IMR-90 (cell line): Measurements from ENCODE around the gene MIER2. TPM values are rescaled to one million over a fixed set of nuclear protein-coding genes. Genes with fewer than 3 reads are reported as not detected.
A peak's percentile ranks its signal among the peaks of the same experiment; 100 is the strongest.

Experiments used
- ATAC-seq: fragments of 200-7000 bp; cut with Tn5 transposase; 2 replicates; pipeline ENCODE4 v1.9.1; 2020; ENCODE audit warnings: low read depth, mild to moderate bottlenecking, moderate library complexity
- BruUV-seq: library from RNA; stranded (reverse); fragments of 400-500 nt; replicated peaks from 2 replicates; lab custom pipeline; 2021; lab: Mats Ljungman, UMichigan
- CTCF ChIA-PET: fragments of 300-600 bp; formaldehyde crosslinking; extraction: SDS; loops from one replicate; lab custom pipeline; 2021; ENCODE audit warnings: antibody characterized with exemption; lab: Yijun Ruan, JAX
- POLR2A ChIA-PET: fragments of 300-600 bp; sonication (Branson Sonifier 250); formaldehyde crosslinking; loops from one replicate; lab custom pipeline; 2022; ENCODE audit warnings: antibody characterized with exemption; ENCODE audit not compliant: unreplicated experiment; lab: Charles Lee
- DNase-seq: peaks from one replicate; pipeline ENCODE4 v3.0.0; 2013
- H2AFZ ChIP-seq: replicated peaks from 2 replicates; pipeline ENCODE3; 2013; ENCODE audit warnings: low read length, mild to moderate bottlenecking; ENCODE audit not compliant: poor library complexity
- H2AK5ac ChIP-seq: 2 replicates; pipeline ENCODE4 v1.6.1; 2013; ENCODE audit warnings: low read depth, low read length, inconsistent platforms
- H2AK9ac ChIP-seq: replicated peaks from 2 replicates; pipeline ENCODE3; 2013; ENCODE audit warnings: mild to moderate bottlenecking, low read depth, low read length, moderate library complexity; ENCODE audit not compliant: poor library complexity
- H2BK120ac ChIP-seq: 2 replicates; pipeline ENCODE4 v1.6.1; 2013; ENCODE audit warnings: low read depth, low read length, inconsistent platforms
- H2BK15ac ChIP-seq: 3 replicates; pipeline ENCODE4 v1.6.1; 2013; ENCODE audit warnings: low read depth, low read length, inconsistent platforms
- H2BK20ac ChIP-seq: 2 replicates; pipeline ENCODE4 v1.6.1; 2013; ENCODE audit warnings: low read depth, mild to moderate bottlenecking, inconsistent platforms, low read length, moderate library complexity
- H2BK5ac ChIP-seq: 2 replicates; pipeline ENCODE4 v1.6.1; 2013; ENCODE audit warnings: mild to moderate bottlenecking, low read depth, low read length, inconsistent platforms; ENCODE audit not compliant: poor library complexity, severe bottlenecking
- H3K14ac ChIP-seq: replicated peaks from 2 replicates; pipeline ENCODE4 v1.6.1; 2013; ENCODE audit warnings: low read depth, low read length, inconsistent platforms
- H3K18ac ChIP-seq: 2 replicates; pipeline ENCODE4 v1.6.1; 2013; ENCODE audit warnings: low read depth, low read length, control low read depth
- H3K23ac ChIP-seq: 2 replicates; pipeline ENCODE4 v1.6.1; 2013; ENCODE audit warnings: low read depth, low read length, inconsistent platforms
- H3K27ac ChIP-seq: 2 replicates; pipeline ENCODE4 v1.5.1; 2013; ENCODE audit warnings: mild to moderate bottlenecking, control low read depth, low read length; ENCODE audit not compliant: insufficient read depth
- H3K27me3 ChIP-seq: 2 replicates; pipeline ENCODE4 v1.6.1; 2013; ENCODE audit warnings: low read length; ENCODE audit not compliant: control insufficient read depth, insufficient read depth
- H3K36me3 ChIP-seq: 2 replicates; pipeline ENCODE4 v1.6.1; 2013; ENCODE audit warnings: low read length, mixed read lengths; ENCODE audit not compliant: control insufficient read depth, insufficient read depth
- H3K4ac ChIP-seq: 2 replicates; pipeline ENCODE4 v1.6.1; 2013; ENCODE audit warnings: low read depth, low read length, inconsistent platforms
- H3K4me1 ChIP-seq: 2 replicates; pipeline ENCODE4 v1.6.1; 2013; ENCODE audit warnings: low read length, mixed read lengths; ENCODE audit not compliant: control insufficient read depth, insufficient read depth
- H3K4me2 ChIP-seq: 2 replicates; pipeline ENCODE4 v1.6.1; 2013; ENCODE audit warnings: low read depth, mild to moderate bottlenecking, control low read depth, low read length, moderate library complexity
- H3K4me3 ChIP-seq: 2 replicates; pipeline ENCODE4 v1.5.1; 2013; ENCODE audit warnings: low read depth, mild to moderate bottlenecking, control low read depth, low read length, moderate library complexity; ENCODE audit not compliant: insufficient read depth
- H3K56ac ChIP-seq: 2 replicates; pipeline ENCODE4 v1.6.1; 2013; ENCODE audit warnings: low read length, inconsistent platforms; ENCODE audit not compliant: insufficient read depth; ENCODE audit errors: extremely low read depth
- H3K79me1 ChIP-seq, 2 experiments: 2 replicates each; pipeline ENCODE4 v1.6.1; 2013; ENCODE audit warnings: low read length in 2 of 2, inconsistent platforms in 1 of 2, low read depth in 1 of 2
- H3K9ac ChIP-seq: 2 replicates; pipeline ENCODE4 v1.6.1; 2013; ENCODE audit warnings: low read depth, low read length, control low read depth
- H3K9me1 ChIP-seq: 2 replicates; pipeline ENCODE4 v1.6.1; 2013; ENCODE audit warnings: low read length, inconsistent platforms; ENCODE audit not compliant: insufficient read depth
- H3K9me3 ChIP-seq: 2 replicates; pipeline ENCODE4 v1.6.1; 2013; ENCODE audit warnings: low read length; ENCODE audit not compliant: control insufficient read depth, insufficient read depth
- H4K20me1 ChIP-seq: 2 replicates; pipeline ENCODE4 v1.6.1; 2013; ENCODE audit warnings: low read length, inconsistent platforms; ENCODE audit not compliant: insufficient read depth
- H4K5ac ChIP-seq: 2 replicates; pipeline ENCODE4 v1.6.1; 2013; ENCODE audit warnings: mild to moderate bottlenecking, low read depth, low read length, control low read depth
- H4K8ac ChIP-seq, 2 experiments: 2 replicates each; pipeline ENCODE4 v1.6.1; 2013; ENCODE audit warnings: low read depth in 2 of 2, low read length in 2 of 2, control low read depth in 1 of 2, inconsistent platforms in 1 of 2
- H4K91ac ChIP-seq: 2 replicates; pipeline ENCODE4 v1.6.1; 2013; ENCODE audit warnings: low read depth, low read length, inconsistent platforms; ENCODE audit not compliant: insufficient read depth
- BHLHE40 ChIP-seq: fragments of 150-350 bp; IDR thresholded peaks from 2 replicates; pipeline ENCODE4 v1.6.1; 2016; ENCODE audit warnings: mild to moderate bottlenecking, low read depth, low read length
- NFE2L2 ChIP-seq: fragments of 150-350 bp; IDR thresholded peaks from 2 replicates; pipeline ENCODE4 v1.6.1; 2016; ENCODE audit warnings: low read depth, mild to moderate bottlenecking, low read length
- SMC3 ChIP-seq: fragments of 150-350 bp; IDR thresholded peaks from 2 replicates; pipeline ENCODE4 v1.6.1; 2016; ENCODE audit warnings: low read depth, mild to moderate bottlenecking, antibody characterized with exemption, low read length, moderate library complexity
- WGBS, 2 experiments: methylation state at CpG; one replicate each; pipeline versions ENCODE4 v1.1.5 to v1.1.7; 2013; ENCODE audit warnings: missing lambda C conversion rate in 2 of 2; ENCODE audit not compliant: insufficient read length in 1 of 2; ENCODE audit errors: extremely low coverage in 2 of 2; 5-methylcytosine and 5-hydroxymethylcytosine counted together
- dilution Hi-C: fragments of 300-500 bp; cut with HindIII; formaldehyde crosslinking; loops from one replicate; pipeline ENCODE4 v1.14.3; 2018; ENCODE audit warnings: low sequenced_read_pairs; ENCODE audit not compliant: unreplicated experiment
- in situ Hi-C: fragments of 300-500 bp; cut with MboI; formaldehyde crosslinking; loops from 3 replicates; pipeline ENCODE4 v1.14.3; 2019; ENCODE audit warnings: low sequenced_read_pairs, inconsistent platforms, mixed read lengths
- intact Hi-C: fragments of 100-400 bp; cut with micrococcal nuclease; formaldehyde crosslinking; loops from 2 replicates; pipeline ENCODE4 v1.10.0; 2022
- polyA plus RNA-seq, 3 experiments: library from polyadenylated mRNA; depleted of rRNA; stranded (reverse); fragments of >200 nt; gene quantifications; 2 replicates each; pipeline ENCODE4 v1.2.3, GENCODE V29; 2012; ENCODE audit warnings: low replicate concordance in 1 of 3
- total RNA-seq: library from RNA; depleted of rRNA; stranded (reverse); fragments of >200 nt; gene quantifications from 2 replicates; pipeline ENCODE4 v1.2.3, GENCODE V29; 2012

MIER2 gene
- total and polyA plus RNA-seq, 2 of the 4 experiments (the other 2 are of a cell fraction), result 28.0 to 28.4 TPM

DNA sequence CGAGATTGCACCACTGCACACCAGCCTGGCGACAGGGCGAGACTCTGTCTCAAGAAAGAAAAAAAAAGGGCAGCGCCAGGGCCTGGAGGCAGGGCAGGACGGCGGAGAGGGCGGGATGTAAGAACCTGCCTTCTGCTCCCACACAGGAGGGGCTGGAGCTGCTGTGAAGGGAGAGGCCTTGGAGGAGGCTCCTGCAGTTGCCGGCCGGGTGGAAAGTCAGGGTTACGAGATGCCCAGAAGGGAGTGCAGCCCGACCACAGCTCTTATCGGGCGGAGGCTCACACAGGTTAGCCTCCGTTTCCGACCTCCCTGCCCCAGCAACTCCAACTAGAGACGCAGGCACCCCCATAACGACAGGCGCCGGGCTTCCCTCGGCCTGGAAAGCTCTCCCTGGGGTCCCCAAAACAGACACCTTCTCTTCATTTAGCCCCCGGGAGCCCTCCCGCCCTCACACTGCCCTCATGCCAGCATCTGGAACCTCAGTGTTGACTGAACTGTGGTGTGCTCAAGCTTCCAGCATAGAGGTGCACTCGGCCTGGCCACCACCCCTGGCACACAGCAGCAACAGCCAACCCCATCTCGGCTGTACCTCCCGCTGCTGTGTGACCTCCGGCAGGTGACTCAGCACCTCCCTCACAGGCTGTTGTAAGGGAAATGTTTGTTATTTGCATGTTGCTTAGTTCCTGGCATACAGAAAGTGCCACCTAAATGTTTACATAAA, 54.8 kb downstream of the MIER2 start:
- no peak overlapping the region for H2AK9ac ChIP-seq
- no peak overlapping the region for H3K14ac ChIP-seq
- no peaks in the 10 kb centered on the region for H3K36me3 ChIP-seq
- ChIA-PET CTCF (no interaction called here), POLR2A (interaction anchor here (0.6 kb wide), 1 partner anchor 55 kb away, joined by 3 read pairs; no protein-coding TSS in a partner anchor)
- H3K4me3 ChIP-seq, result no peak overlapping the region
- intact Hi-C loops, result no loop called here
- no peak overlapping the region for H4K91ac ChIP-seq
- BruUV-seq, result no TSS peak
- H3K4ac ChIP-seq, result no peak overlapping the region
- no peak overlapping the region for H4K5ac ChIP-seq
- H3K9me1 ChIP-seq, result no peaks in the 10 kb centered on the region
- peaks cover 2% of the 10 kb centered on the region; the same call in 1 of the 2 replicates for H3K4me1 ChIP-seq
- WGBS, 2 experiments, result 37% methylated on average over 13 of the region's 26 CpGs; no CpG with 5 or more reads in 1 of the 2 experiments
- TF ChIP-seq NFE2L2 (peak; percentile 24; the same call in 1 of the 2 replicates), BHLHE40 (peak; percentile 27; the same call in 1 of the 2 replicates), SMC3 (no peak)
- dilution Hi-C loops, result no loop called here
- no peak overlapping the region for H3K23ac ChIP-seq
- no peak overlapping the region for H2BK120ac ChIP-seq
- no peak overlapping the region for H4K8ac ChIP-seq
- H3K9me3 ChIP-seq, result no peaks in the 10 kb centered on the region
- H3K18ac ChIP-seq, result no peak overlapping the region
- H2BK5ac ChIP-seq, result no peak overlapping the region
- H2AFZ ChIP-seq, result no peak overlapping the region
- H3K9ac ChIP-seq, result no peak overlapping the region
- H3K56ac ChIP-seq, result no peak overlapping the region
- DNase-seq (peak; percentile 25), ATAC-seq (no peak; the same call in 1 of the 2 replicates)
- H3K27me3 ChIP-seq, result peaks cover 51% of the 10 kb centered on the region
- in situ Hi-C loops, result no loop called here
- no peak overlapping the region for H3K27ac ChIP-seq
- H3K4me2 ChIP-seq, result no peak overlapping the region
- no peaks in the 10 kb centered on the region; the same call in 1 of the 2 replicates for H4K20me1 ChIP-seq
- H2AK5ac ChIP-seq, result no peak overlapping the region
- no peak overlapping the region for H2BK15ac ChIP-seq
- H2BK20ac ChIP-seq, result no peak overlapping the region
- no peaks in the 10 kb centered on the region for H3K79me1 ChIP-seq
